ENCODE results near the gene MARCHF3.
"Not testable (repeated sequence)": the region's sequence is repeated elsewhere in the genome, so short reads cannot be mapped to it uniquely, and the experiment has no call there.

MARCHF3 gene

GRCh38 chr5:127030259-127031146 is at the start of gene MARCHF3:
MARCHF3 (minus strand) TSS chr5:127030558; CDS start chr5:126918171, 112,387 bp downstream.
- DNase-seq (ENCODE audit: low read depth), result peak; percentile 96

- DNase-seq (ENCODE audit: low read depth), result peak; percentile 24
These were observed 49.7 kb upstream of the MARCHF3 start for GRCh38 chr5:127079994-127080491.

DNA sequence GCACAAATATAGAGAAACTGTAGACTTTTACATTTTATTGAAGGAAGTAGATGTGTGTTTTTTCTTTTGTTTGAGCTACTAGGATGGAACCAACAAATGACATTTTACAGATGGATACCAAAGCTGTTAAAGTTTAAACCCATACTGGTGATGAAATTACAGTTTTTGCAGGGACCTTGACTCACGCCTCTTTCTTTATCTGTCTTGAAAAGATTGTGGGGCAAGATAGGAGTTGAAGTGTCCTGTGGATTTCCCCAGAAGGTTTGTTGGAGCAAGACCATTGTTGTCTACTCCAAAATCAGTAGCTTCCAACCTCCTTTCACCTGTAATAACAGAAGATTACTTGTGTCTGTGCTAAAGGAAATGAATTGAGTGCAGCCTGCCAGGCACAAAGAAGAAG is 47.0 kb upstream of the MARCHF3 start:
- DNase-seq (ENCODE audit: low read depth), result no peak

GRCh38 chr5:127076315-127077129 is 46.2 kb upstream of the MARCHF3 start:
- peak; percentile 75 for DNase-seq (ENCODE audit: low read depth)

- no peak for DNase-seq (ENCODE audit: low read depth)
These were observed 44.1 kb upstream of the MARCHF3 start for GRCh38 chr5:127074466-127074865.

GRCh38 chr5:127072861-127073846 is 42.8 kb upstream of the MARCHF3 start, which contains the start of gene C5orf63:
C5orf63 (minus strand) TSS chr5:127073502; CDS start chr5:127058995, 14,507 bp downstream.
- DNase-seq (ENCODE audit: low read depth), result peak; percentile 35

- no peak for DNase-seq (ENCODE audit: low read depth)
These were observed 39.9 kb upstream of the MARCHF3 start for GRCh38 chr5:127070243-127070642.

DNA sequence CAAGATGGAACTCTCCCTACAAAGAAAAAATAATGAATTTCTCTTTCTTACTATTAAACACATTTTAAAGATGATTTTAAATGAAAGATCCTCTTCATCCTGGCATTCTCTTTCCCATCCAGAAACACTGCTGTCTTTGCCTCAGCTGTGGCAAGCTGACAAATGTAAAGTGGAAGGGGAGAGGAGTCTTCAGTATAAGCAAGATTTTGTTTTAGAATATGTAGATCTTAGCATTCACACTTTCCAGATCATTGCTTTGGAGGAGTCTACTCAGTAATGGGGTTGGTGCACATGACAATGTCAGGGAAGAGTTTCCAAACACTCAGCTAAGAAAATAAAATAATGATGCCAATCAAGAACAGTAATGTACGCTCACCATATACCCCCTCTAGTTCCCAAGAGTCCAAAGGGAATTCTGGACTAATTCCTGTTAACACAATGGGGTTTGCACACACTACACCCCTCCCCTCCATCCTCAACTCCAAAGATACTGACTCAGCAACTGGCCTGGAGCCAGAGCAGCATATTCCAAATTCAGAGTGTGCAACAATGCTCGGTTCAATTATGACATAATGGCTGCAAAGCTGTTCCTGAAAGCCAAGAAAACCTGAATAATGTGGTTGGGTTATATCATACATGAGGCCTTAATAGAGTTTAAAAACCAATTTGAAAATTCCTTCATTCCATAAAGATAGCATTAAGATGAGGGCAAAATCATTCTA is 38.3 kb upstream of the MARCHF3 start:
- peak; percentile 43 for DNase-seq (ENCODE audit: low read depth)

- no peak for DNase-seq (ENCODE audit: low read depth)
These were observed 36.4 kb upstream of the MARCHF3 start for GRCh38 chr5:127066721-127067120.

DNA sequence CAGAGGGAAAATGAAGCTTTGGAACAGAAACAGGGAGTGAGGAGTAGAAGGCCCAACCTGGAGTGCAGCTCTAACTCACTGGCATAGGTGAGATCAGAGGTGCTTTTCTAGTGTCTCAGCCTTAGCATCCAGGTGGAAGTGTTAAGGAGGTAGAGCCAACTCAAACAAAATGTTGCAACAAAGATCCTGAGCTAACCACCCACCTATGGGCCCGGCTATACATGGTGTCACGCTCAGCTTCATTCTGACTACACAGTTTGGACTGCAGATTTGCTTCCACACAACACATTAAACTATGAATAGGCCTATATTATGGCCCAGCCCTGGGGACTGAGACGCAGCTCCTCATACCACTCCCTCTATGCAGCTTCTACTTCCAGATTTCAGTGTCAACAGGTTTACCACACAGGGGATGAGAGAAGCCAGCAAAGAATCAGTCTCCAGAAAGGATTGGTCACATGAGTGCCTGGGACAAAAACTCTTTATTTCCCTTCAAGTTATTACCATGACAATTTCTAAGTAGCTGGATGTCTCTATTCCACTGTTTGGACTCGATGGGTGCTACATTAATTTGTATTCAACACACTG is 34.0 kb upstream of the MARCHF3 start:
- DNase-seq (ENCODE audit: low read depth), result no peak

DNA sequence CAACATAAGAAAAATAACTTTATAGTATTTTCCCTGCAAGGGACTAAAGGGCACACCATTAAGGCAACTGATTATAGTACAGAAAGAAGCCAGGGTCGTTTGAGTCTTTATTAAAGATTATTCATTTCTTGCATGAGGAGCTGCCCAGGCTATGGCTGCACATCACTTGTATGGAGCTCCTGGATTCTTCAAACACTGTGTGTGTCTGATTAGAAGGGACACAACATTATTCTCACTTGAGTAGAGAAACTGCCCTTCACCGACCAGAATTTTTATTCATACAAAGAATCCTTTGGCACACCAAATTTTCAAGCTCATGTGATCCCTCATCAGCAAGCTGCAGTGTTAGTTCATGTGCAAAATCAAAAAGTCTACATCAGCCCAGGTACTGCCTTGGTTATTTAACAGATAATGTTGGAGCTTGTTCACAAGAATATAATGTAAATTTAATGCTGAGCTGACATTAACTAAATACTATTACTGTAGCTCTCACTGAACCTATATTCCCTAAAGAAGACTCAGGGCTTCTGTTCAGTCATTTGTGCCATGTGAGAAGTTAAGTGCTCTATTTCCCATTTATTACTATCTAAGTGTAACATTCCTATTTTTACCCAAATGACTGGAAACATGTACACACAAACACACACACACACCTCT is 33.0 kb upstream of the MARCHF3 start:
- no peak for DNase-seq (ENCODE audit: low read depth)

DNA sequence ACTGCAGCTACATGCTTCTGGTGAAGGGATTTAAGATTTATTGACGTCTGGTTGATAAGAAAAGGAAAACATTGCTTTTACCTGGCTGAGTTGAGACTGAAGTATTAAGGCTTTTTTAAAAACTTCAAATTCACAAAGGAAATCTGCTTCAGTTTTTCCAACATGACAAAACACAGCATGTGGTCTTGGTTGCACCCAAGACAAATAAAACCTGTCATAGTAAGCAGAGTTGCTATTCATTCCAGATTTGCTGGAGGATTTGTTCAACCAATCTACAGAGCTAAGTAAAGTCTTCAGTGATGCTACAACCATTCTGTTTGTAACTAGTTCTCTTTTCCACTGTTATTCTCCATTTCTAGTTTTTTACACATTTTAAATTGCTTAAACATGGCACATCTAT is 31.6 kb upstream of the MARCHF3 start:
- no peak for DNase-seq (ENCODE audit: low read depth)

DNA sequence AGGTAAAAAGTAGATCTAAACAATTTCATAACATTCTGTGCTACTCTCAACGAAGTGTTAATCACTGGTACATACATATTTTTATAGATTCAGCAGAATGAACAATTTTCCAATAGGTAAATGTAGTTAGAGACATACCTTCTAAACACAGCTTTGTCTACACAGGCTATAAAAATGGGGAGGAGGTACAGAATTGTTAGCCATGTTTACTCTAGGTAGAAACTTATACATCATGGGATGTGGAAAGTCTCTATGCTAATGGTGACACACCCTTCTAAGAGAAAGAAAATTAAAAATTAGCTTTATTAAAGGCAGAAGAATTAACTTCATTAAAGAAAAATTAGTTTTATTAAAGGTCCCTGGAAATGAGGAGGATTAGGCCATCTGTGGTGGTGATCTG is 31.2 kb upstream of the MARCHF3 start:
- DNase-seq (ENCODE audit: low read depth), result no peak

- no peak for DNase-seq (ENCODE audit: low read depth)
These were observed 30.2 kb upstream of the MARCHF3 start for GRCh38 chr5:127060470-127060985.

- no peak for DNase-seq (ENCODE audit: low read depth)
These were observed 26.5 kb upstream of the MARCHF3 start for GRCh38 chr5:127056896-127057295.

DNA sequence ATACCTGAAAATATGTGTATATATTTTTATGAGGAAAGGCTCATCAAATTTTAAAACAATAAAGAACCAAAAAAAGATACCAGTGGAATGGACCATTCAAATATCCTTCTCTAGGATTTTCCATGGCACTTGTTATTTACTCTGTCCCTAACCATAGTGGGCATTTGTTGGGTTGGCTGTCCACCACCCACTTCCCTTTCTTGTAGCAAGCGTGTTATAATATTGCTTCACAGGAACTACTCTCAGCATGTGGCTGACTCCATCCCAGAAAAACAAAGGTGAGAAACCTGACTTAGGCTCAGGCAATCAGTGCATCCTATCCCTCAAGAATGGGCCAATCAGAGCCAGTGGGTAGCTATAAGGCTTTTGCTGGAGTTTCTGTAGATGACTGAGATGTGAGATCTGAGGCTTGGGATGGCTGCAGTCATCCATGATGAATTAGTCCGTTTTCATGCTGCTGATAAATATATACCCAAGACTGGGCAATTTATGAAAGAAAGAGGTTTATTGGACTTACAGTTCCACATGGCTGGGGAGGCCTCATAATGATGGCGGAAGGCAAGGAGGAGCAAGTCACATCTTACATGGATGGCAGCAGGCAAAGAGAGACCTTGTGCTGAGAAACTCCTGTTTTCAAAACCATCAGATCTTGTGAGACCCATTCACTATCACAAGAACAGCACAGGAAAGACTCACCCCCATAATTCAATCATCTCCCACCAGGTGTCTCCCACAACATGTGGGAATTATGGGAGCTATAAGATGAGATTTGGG is 25.7 kb upstream of the MARCHF3 start:
- no peak for DNase-seq (ENCODE audit: low read depth)

DNA sequence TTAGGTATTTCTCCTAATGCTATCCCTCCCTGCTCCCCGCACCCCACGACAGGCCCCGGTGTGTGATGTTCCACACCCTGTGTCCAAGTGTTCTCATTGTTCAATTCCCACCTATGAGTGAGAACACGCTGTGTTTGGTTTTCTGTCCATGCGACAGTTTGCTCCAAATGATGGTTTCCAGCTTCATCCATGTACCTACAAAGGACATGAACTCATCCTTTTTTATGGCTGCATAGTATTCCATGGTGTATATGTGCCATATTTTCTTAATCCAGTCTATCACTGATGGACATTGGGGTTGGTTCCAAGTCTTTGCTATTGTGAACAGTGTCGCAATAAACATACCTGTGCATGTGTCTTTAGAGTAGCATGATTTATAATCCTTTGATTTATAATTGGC is 23.2 kb upstream of the MARCHF3 start:
- not testable (repeated sequence) for DNase-seq (ENCODE audit: low read depth)

DNA sequence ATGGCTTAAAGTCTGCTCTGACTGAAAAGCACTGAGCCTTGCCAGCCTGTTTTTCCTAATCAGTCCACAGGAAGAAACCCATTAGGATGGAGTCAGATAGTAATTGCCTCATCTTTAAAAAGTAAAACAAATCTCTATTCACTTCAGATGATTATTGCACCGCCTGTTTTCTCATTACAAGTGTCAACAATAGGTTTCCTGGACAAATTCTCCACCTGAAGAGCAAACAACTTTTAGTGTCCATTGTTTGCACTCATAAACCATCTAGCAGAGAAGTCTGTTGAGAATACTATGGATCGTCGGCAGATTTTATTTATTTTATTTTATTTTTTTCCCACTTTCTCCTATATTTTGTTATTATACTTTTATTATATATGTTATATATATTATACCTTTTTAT is 22.7 kb upstream of the MARCHF3 start:
- no peak for DNase-seq (ENCODE audit: low read depth)

DNA sequence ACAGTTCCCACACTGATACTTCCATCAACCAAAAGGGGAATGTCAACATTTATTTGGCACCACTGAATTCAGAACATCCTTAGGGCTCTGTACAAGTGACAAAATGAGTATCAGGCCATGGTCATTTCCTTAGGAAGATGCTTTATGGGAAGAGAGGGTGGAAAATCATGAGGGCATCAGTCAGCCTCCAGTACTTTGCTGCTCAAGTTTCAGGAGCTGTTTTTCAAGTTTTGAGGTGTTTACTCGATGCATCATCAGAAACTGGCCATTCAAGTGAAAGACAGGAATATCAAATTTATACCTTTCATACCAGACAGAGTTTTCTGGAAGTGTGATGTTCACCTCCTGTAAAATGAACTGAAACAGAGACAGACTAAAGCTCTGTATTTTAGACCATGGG is 21.2 kb upstream of the MARCHF3 start:
- DNase-seq (ENCODE audit: low read depth), result no peak

Data from EH (cell line).